ENCODE measurements around the gene TMEM167B. TPM values are rescaled to one million over a fixed set of nuclear protein-coding genes. Genes with fewer than 3 reads are reported as not detected.

TMEM167B gene
- total and polyA plus RNA-seq, 2 of the 8 experiments (the other 6 are each of a cell fraction or from before 2014, with no cell fraction given), result 3.6 to 14.8 TPM

GRCh38 chr1:109046671-109047070 lies 43.9 kb upstream of the TMEM167B start:
- Histone ChIP-seq H3K4ac (replicated peaks; ENCODE audit: insufficient read length, low read depth, low read length) (no peak overlapping the region), H3K27me3 (replicated peaks in 1 of 4; ENCODE audit: control insufficient read depth in 3 of 4, extremely low read depth in 1 of 4, insufficient read depth in 3 of 4, low read length in 3 of 4) (no peaks in the 10 kb centered on the region), H2BK12ac (ENCODE audit: low read depth, low read length) (no peak overlapping the region), H2AK5ac (ENCODE audit: low read depth, low read length) (no peak overlapping the region), H3K4me1 (replicated peaks in 1 of 4; ENCODE audit: control insufficient read depth in 3 of 4, insufficient read depth in 4 of 4, low read length in 3 of 4) (no peaks in the 10 kb centered on the region), H3K56ac (replicated peaks; ENCODE audit: insufficient read length, low read depth, low read length) (no peak overlapping the region), H3K23ac (ENCODE audit: insufficient read length) (no peak overlapping the region), H3K4me2 (ENCODE audit: insufficient read depth in 1 of 2, low read depth in 2 of 2, low read length in 2 of 2) (no peak overlapping the region), H2BK20ac (ENCODE audit: low read length) (no peak overlapping the region), H4K8ac (ENCODE audit: extremely low read depth, insufficient read depth, low read length) (no peak overlapping the region), H3K4me3 (ENCODE audit: extremely low read depth in 1 of 4, insufficient read depth in 2 of 4, low read depth in 3 of 4, low read length in 4 of 4) (no peak overlapping the region), H3K14ac (ENCODE audit: insufficient read length) (no peak overlapping the region), H2BK15ac (ENCODE audit: low read length) (no peak overlapping the region), H4K91ac (replicated peaks; ENCODE audit: insufficient read length, low read length) (no peak overlapping the region), H2AFZ (ENCODE audit: low read length) (peak overlapping the region; percentile 51), H4K5ac (ENCODE audit: insufficient read length, low read depth, low read length) (no peak overlapping the region), H3K79me1 (ENCODE audit: low read depth, low read length) (no peaks in the 10 kb centered on the region; the same call in 1 of the 2 replicates), H2BK5ac (ENCODE audit: low read depth, low read length) (no peak overlapping the region), H3K9me3 (ENCODE audit: insufficient read depth in 2 of 2, low read depth in 1 of 2, low read length in 1 of 2) (no peaks in the 10 kb centered on the region), H3K79me2 (ENCODE audit: control insufficient read depth in 1 of 2, insufficient read depth in 2 of 2, low read length in 2 of 2) (no peaks in the 10 kb centered on the region), H3K9ac (replicated peaks in 1 of 4; ENCODE audit: extremely low read depth in 1 of 4, low read depth in 3 of 4, low read length in 3 of 4) (no peak overlapping the region), H3K23me2 (ENCODE audit: low read depth, low read length) (peaks cover 2% of the 10 kb centered on the region; the same call in 1 of the 2 replicates), H3K36me3 (ENCODE audit: control insufficient read depth in 2 of 4, insufficient read depth in 4 of 4, low read length in 3 of 4) (no peaks in the 10 kb centered on the region), H2BK120ac (replicated peaks; ENCODE audit: low read depth, low read length) (no peak overlapping the region), H3K18ac (ENCODE audit: extremely low read depth, low read length) (no peak overlapping the region), H4K20me1 (replicated peaks in 1 of 2; ENCODE audit: control insufficient read depth in 1 of 2, insufficient read depth in 2 of 2, low read length in 2 of 2) (no peaks in the 10 kb centered on the region), H3K27ac (ENCODE audit: low read depth, low read length) (no peak overlapping the region)
- POLR2A ChIA-PET (ENCODE audit: partially characterized antibody), result no interaction called here
- FAIRE-seq (no peak), DNase-seq (ENCODE audit: low read depth in 1 of 2, low spot score in 2 of 2) (no peak)
- CTCF ChIA-PET (ENCODE audit: partially characterized antibody), result no interaction called here
- 89% methylated on average over 4 of the region's 4 CpGs; no CpG with 5 or more reads in 1 of the 2 experiments for WGBS, 2 experiments (ENCODE audit: extremely low coverage in 1 of 2, insufficient coverage in 1 of 2, insufficient read length in 1 of 2, insufficient replicate concordance in 2 of 2, low coverage in 1 of 2, low lambda C conversion rate in 2 of 2, missing lambda C conversion rate in 1 of 2)
- TF ChIP-seq KDM4A (IDR thresholded peaks at IDR 0.05; ENCODE audit: low read depth, low read length, severe bottlenecking) (no peak), TBP (IDR thresholded peaks at IDR 0.05; ENCODE audit: low read depth, low read length) (no peak), GTF2F1 (IDR thresholded peaks at IDR 0.05; ENCODE audit: borderline replicate concordance, low read depth, low read length) (no peak)

Measured in H1 (cell line).